GM12873 (cell line): ENCODE results near the gene PRKAG2.

ENCODE experiments used
- CTCF ChIP-seq: IDR thresholded peaks from 2 replicates; pipeline ENCODE4 v1.5.1; 2012; ENCODE audit warnings: low read depth, mild to moderate bottlenecking, moderate library complexity, low read length, control low read depth; ENCODE audit not compliant: insufficient read depth; ENCODE audit errors: missing control alignments

PRKAG2 gene

GRCh38 chr7:151615784-151616183 lies 261.1 kb downstream of the PRKAG2 start:
- TF ChIP-seq CTCF: no peak

DNA sequence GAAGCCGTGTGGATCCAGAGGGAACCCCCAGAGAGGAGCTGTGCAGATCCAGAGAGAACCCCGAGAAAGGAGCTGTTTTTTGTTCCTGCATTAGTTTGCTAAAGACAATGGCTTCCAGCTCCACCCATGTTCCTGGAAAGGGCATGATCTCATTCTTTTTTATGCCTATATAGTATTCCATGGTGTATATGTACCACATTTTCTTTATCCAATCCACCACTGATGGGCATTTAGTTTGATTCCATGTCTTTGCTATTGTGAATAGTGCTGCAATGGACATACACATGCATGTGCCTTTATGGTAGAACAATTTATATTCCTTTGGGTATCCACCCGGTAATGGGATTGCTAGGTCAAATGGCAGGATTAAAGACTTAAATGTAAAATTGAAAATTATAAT lies 261.9 kb downstream of the PRKAG2 start:
- no peak for TF ChIP-seq CTCF

DNA sequence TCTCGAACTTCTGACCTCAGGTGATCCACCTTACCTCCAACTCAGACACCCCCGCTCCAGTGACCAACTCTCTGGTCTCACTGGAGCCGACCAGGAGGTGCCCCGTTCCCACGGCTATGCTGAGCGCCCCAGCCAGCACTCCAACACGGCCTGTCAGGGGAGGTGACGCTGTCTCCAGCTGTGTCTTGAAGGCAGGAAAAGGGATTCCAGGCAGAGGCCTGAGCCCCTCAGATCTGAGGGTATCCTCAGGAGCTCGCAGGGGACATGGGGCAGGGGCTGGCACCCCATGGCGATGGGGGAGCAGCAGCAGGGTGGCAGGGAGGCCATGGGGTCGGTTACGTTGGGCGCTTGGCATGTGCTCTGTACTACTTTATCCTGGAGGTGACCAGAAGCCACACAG lies 262.9 kb downstream of the PRKAG2 start:
- no peak for TF ChIP-seq CTCF

DNA sequence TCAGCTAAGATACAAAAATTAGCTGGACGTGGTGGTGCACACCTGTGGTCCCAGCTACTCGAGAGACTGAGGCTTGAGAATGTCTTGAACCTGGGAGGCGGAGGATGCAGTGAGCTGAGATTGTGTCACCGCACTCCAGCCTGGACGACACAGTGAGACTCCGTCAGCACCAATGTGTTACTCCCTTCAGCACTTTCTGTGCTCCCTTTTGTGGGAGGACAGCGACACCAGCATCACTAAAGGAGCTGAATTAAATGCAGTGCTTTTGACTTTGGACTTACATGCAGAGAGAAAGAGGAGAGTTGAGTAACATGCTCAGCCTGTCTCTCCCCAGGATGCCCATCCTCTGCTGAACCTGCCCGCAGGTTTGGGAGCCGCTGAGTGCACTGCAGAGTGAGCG lies 265.0 kb downstream of the PRKAG2 start:
- TF ChIP-seq CTCF: no peak

DNA sequence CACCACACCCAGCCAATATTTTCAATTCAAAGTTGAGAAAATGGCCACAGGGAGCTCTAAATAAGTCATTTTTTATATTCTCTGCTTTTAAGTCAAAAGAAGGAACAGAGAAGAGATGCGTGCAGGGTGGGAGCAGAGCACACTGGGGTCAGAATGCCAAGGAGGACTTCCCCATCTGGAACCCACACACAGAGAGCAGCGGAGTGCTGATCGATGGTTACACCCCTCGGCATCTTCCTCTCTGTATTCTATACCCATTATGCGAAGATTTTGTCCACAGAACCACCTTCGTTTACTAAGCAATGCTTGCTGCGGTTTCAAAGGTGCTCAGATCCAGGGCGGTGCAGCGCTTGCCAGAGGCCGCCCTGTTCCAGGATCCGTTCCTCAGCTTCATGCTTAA lies 265.9 kb downstream of the PRKAG2 start:
- no peak for TF ChIP-seq CTCF

DNA sequence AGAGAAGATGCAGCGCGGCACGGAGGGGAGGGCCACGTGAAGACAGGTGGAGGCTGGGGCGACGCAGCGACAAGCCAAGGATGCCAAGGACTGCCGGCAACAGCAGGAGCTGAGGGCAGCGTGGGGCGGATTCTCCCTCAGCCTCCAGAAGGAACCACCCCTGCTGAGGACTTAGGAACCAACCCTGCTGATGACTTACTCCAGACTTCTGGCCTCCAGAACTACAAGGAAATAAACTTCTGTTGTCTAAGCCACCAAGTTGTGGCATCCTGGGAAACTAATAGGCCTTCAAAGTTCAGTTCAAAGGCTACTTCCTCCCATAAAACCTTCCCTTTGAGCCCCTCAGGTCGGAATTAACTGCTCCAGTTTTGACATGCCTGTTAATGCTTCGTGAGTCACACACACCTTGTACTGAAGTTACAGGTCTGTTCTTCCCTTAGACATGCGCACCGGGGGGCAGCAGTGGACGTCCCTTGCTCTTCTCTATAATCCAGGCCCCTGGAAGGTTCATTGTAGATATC lies 268.8 kb downstream of the PRKAG2 start:
- no peak for TF ChIP-seq CTCF

DNA sequence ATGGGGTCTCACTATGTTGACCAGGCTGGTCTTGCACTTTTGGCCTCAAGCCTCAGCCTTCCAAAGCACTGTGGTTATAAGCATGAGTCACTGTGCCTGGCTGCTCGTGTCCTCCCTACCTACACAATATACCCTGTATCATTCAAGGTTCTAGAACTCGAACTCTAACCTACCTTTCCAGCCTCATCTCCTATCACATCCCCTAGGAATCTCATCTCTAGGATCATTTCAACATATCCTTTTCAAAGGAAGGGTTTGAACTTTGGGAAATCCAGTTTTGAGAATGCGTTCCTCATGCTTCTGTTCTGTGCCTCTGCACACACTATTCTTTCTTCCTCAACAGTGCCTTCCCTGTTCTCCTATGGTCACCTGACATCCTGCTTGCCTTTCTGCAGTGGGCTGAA lies 269.4 kb downstream of the PRKAG2 start:
- TF ChIP-seq CTCF: no peak
